Activated CD4-positive, alpha-beta T cell treated with anti-CD3 and anti-CD28 coated beads, Interleukin-2, amount 10 ng/mL, durations not matched to agents 24 days and 14 days (primary cell): Measurements from ENCODE around the gene UTP4. TPM values are rescaled to one million over a fixed set of nuclear protein-coding genes. Genes with fewer than 3 reads are reported as not detected.
A peak's percentile ranks its signal among the peaks of the same experiment; 100 is the strongest.

ENCODE experiments used
- DNase-seq: peaks from one replicate; pipeline ENCODE4 v3.0.0; 2022
- H3K27ac Mint-ChIP-seq: one replicate; pipeline ENCODE4 v1.8.0; 2022; ENCODE audit warnings: mild to moderate bottlenecking, mixed read lengths
- H3K27me3 Mint-ChIP-seq: one replicate; pipeline ENCODE4 v1.8.0; 2022; ENCODE audit warnings: mixed read lengths
- H3K36me3 Mint-ChIP-seq: one replicate; pipeline ENCODE4 v1.8.0; 2022; ENCODE audit warnings: low read depth, mild to moderate bottlenecking, mixed read lengths
- H3K4me1 Mint-ChIP-seq: one replicate; pipeline ENCODE4 v1.8.0; 2021; ENCODE audit warnings: mixed read lengths
- H3K4me3 Mint-ChIP-seq: one replicate; pipeline ENCODE4 v1.8.0; 2022; ENCODE audit warnings: mild to moderate bottlenecking, moderate library complexity, mixed read lengths
- H3K9me3 Mint-ChIP-seq: one replicate; pipeline ENCODE4 v1.8.0; 2021; ENCODE audit warnings: mixed read lengths
- intact Hi-C: fragments of 100-400 bp; cut with micrococcal nuclease; formaldehyde crosslinking; loops from one replicate; pipeline ENCODE4 v1.15.1; 2023
- total RNA-seq: library from RNA; stranded (reverse); gene quantifications from 2 replicates; pipeline ENCODE4 v1.2.3, GENCODE V29; 2022

UTP4 gene
- 126 and 131 TPM in 2 replicates for total RNA-seq

GRCh38 chr16:69132424-69133252 lies at the start of gene UTP4, which contains the start of gene CHTF8:
UTP4 (plus strand) TSS chr16:69132649; CDS start chr16:69133460, 811 bp downstream.
CHTF8 (minus strand) TSS chr16:69132588; CDS start chr16:69121458, 11,130 bp downstream.
- Mint-ChIP-seq H3K27me3 (no peaks in the 10 kb centered on the region), H3K4me1 (peaks cover 50% of the 10 kb centered on the region), H3K27ac (peak within 1 kb of the TSS; percentile 93), H3K9me3 (no peaks in the 10 kb centered on the region), H3K36me3 (peaks cover 54% of the 10 kb centered on the region), H3K4me3 (peak within 1 kb of the TSS; percentile 90)
- DNase-seq: peak; percentile 97
- intact Hi-C loops: loop anchor here (1.0 to 5.0 kb wide), 5 partner anchors 34 to 290 kb away; partner anchors contain the start of genes PDF, SNTB2, TANGO6 and VPS4A

GRCh38 chr16:69083306-69083941 lies 49.0 kb upstream of the UTP4 start:
- H3K9me3 Mint-ChIP-seq: no peaks in the 10 kb centered on the region

GRCh38 chr16:69084289-69084688 lies 48.2 kb upstream of the UTP4 start:
- no peak overlapping the region for H3K4me3 Mint-ChIP-seq
- peaks cover 5% of the 10 kb centered on the region for H3K36me3 Mint-ChIP-seq
- intact Hi-C loops: no loop called here
- no peaks in the 10 kb centered on the region for H3K9me3 Mint-ChIP-seq
- no peaks in the 10 kb centered on the region for H3K27me3 Mint-ChIP-seq
- H3K27ac Mint-ChIP-seq: no peak overlapping the region
- H3K4me1 Mint-ChIP-seq: peaks cover 13% of the 10 kb centered on the region
- no peak for DNase-seq

More at GRCh38 chr16:69083306-69083941, 49.0 kb upstream of the UTP4 start:
- Mint-ChIP-seq H3K27me3 (no peaks in the 10 kb centered on the region), H3K36me3 (peaks cover 5% of the 10 kb centered on the region), H3K4me1 (peaks cover 5% of the 10 kb centered on the region), H3K4me3 (no peak overlapping the region), H3K27ac (no peak overlapping the region)
- intact Hi-C loops: no loop called here
- DNase-seq: no peak

- DNase-seq: no peak
- H3K4me3 Mint-ChIP-seq: no peak overlapping the region
- H3K9me3 Mint-ChIP-seq: no peaks in the 10 kb centered on the region
- peaks cover 5% of the 10 kb centered on the region for H3K36me3 Mint-ChIP-seq
- H3K27me3 Mint-ChIP-seq: no peaks in the 10 kb centered on the region
- peaks cover 13% of the 10 kb centered on the region for H3K4me1 Mint-ChIP-seq
- no peak overlapping the region for H3K27ac Mint-ChIP-seq
- intact Hi-C loops: no loop called here
Observed at GRCh38 chr16:69085032-69085695, 47.3 kb upstream of the UTP4 start.

GRCh38 chr16:69087161-69087581 lies 45.3 kb upstream of the UTP4 start:
- Mint-ChIP-seq H3K4me3 (no peak overlapping the region), H3K27ac (no peak overlapping the region), H3K4me1 (peaks cover 13% of the 10 kb centered on the region), H3K36me3 (peaks cover 5% of the 10 kb centered on the region), H3K9me3 (no peaks in the 10 kb centered on the region), H3K27me3 (no peaks in the 10 kb centered on the region)
- no peak for DNase-seq
- intact Hi-C loops: no loop called here

- intact Hi-C loops: no loop called here
- Mint-ChIP-seq H3K36me3 (peaks cover 5% of the 10 kb centered on the region), H3K4me3 (no peak overlapping the region), H3K4me1 (peaks cover 13% of the 10 kb centered on the region), H3K27me3 (no peaks in the 10 kb centered on the region), H3K27ac (peak overlapping the region; percentile 34), H3K9me3 (no peaks in the 10 kb centered on the region)
- DNase-seq: no peak
Observed at GRCh38 chr16:69088684-69089083, 43.8 kb upstream of the UTP4 start.

GRCh38 chr16:69089091-69089910 lies 43.1 kb upstream of the UTP4 start:
- H3K9me3 Mint-ChIP-seq: no peaks in the 10 kb centered on the region
- no peak overlapping the region for H3K27ac Mint-ChIP-seq
- peaks cover 5% of the 10 kb centered on the region for H3K36me3 Mint-ChIP-seq
- no peaks in the 10 kb centered on the region for H3K27me3 Mint-ChIP-seq
- DNase-seq: no peak
- intact Hi-C loops: no loop called here
- no peak overlapping the region for H3K4me3 Mint-ChIP-seq
- peaks cover 14% of the 10 kb centered on the region for H3K4me1 Mint-ChIP-seq

- intact Hi-C loops: no loop called here
- no peak overlapping the region for H3K4me3 Mint-ChIP-seq
- H3K4me1 Mint-ChIP-seq: peaks cover 5% of the 10 kb centered on the region
- no peak overlapping the region for H3K27ac Mint-ChIP-seq
- H3K9me3 Mint-ChIP-seq: no peaks in the 10 kb centered on the region
- H3K36me3 Mint-ChIP-seq: no peaks in the 10 kb centered on the region
- no peak for DNase-seq
- no peaks in the 10 kb centered on the region for H3K27me3 Mint-ChIP-seq
Observed at GRCh38 chr16:69093974-69094373, 38.5 kb upstream of the UTP4 start.

GRCh38 chr16:69094501-69094900 lies 37.9 kb upstream of the UTP4 start:
- Mint-ChIP-seq H3K36me3 (no peaks in the 10 kb centered on the region), H3K27ac (no peak overlapping the region), H3K4me3 (no peak overlapping the region), H3K9me3 (no peaks in the 10 kb centered on the region), H3K27me3 (no peaks in the 10 kb centered on the region), H3K4me1 (peaks cover 2% of the 10 kb centered on the region)
- DNase-seq: no peak
- intact Hi-C loops: no loop called here

- H3K9me3 Mint-ChIP-seq: no peaks in the 10 kb centered on the region
- peaks cover 2% of the 10 kb centered on the region for H3K4me1 Mint-ChIP-seq
- H3K27ac Mint-ChIP-seq: no peak overlapping the region
- no peaks in the 10 kb centered on the region for H3K36me3 Mint-ChIP-seq
- intact Hi-C loops: no loop called here
- no peaks in the 10 kb centered on the region for H3K27me3 Mint-ChIP-seq
- no peak for DNase-seq
- no peak overlapping the region for H3K4me3 Mint-ChIP-seq
Observed at GRCh38 chr16:69095193-69095592, 37.3 kb upstream of the UTP4 start.

- H3K4me1 Mint-ChIP-seq: peaks cover 1% of the 10 kb centered on the region
- peaks cover 15% of the 10 kb centered on the region for H3K27me3 Mint-ChIP-seq
- DNase-seq: no peak
- H3K27ac Mint-ChIP-seq: no peak overlapping the region
- peaks cover under 1% of the 10 kb centered on the region for H3K36me3 Mint-ChIP-seq
- intact Hi-C loops: no loop called here
- no peaks in the 10 kb centered on the region for H3K9me3 Mint-ChIP-seq
- H3K4me3 Mint-ChIP-seq: no peak overlapping the region
Observed at GRCh38 chr16:69100071-69100691, 32.3 kb upstream of the UTP4 start.

GRCh38 chr16:69105501-69106361 lies 26.7 kb upstream of the UTP4 start, which contains the start of gene HAS3:
HAS3 (plus strand) TSS chr16:69105653; CDS start chr16:69109396, 3,743 bp downstream.
- DNase-seq: peak; percentile 81
- intact Hi-C loops: no loop called here
- peak within 1 kb of the TSS; percentile 58 for H3K27ac Mint-ChIP-seq
- no peaks in the 10 kb centered on the region for H3K9me3 Mint-ChIP-seq
- H3K27me3 Mint-ChIP-seq: peaks cover 41% of the 10 kb centered on the region
- H3K4me3 Mint-ChIP-seq: peak within 1 kb of the TSS; percentile 90
- peaks cover 9% of the 10 kb centered on the region for H3K36me3 Mint-ChIP-seq
- H3K4me1 Mint-ChIP-seq: peaks cover 13% of the 10 kb centered on the region
